Esophagus muscularis mucosa (tissue), 3 donors: ENCODE measurements around the gene AP3S1.

Experiments used
- CTCF ChIP-seq, 3 experiments: fragments of 200-600 bp in 2 of 3; fragments of 450-650 bp in 1 of 3; sonication (generic) in 2 of 3; IDR thresholded peaks; one replicate each; pipeline ENCODE4 v1.5.1; 2017 to 2019; ENCODE audit warnings: antibody characterized with exemption in 3 of 3, mild to moderate bottlenecking in 2 of 3, moderate library complexity in 1 of 3
- EP300 ChIP-seq: sonication (generic); formaldehyde crosslinking; IDR thresholded peaks from one replicate; pipeline ENCODE4 v1.6.1; 2017; ENCODE audit warnings: antibody characterized with exemption

GRCh38 chr5:115854139-115854538 is 12.4 kb downstream of the AP3S1 start:
- no peak for TF ChIP-seq CTCF (IDR thresholded peaks at IDR 0.05)
- TF ChIP-seq EP300 = no peak
